ENCODE results near the gene SIMC1.

The SIMC1 gene

GRCh38 chr5:176342158-176342483 is 103.9 kb downstream of the SIMC1 start:
- no peak for DNase-seq (ENCODE audit: insufficient read length, low spot score)
- no peak for TF ChIP-seq POLR2A (IDR thresholded peaks at IDR 0.05; ENCODE audit: low read depth, low read length)
- FAIRE-seq, result no peak

GRCh38 chr5:176342766-176343458 is 104.7 kb downstream of the SIMC1 start:
- FAIRE-seq (no peak), DNase-seq (ENCODE audit: insufficient read length, low spot score) (no peak)
- TF ChIP-seq POLR2A (IDR thresholded peaks at IDR 0.05; ENCODE audit: low read depth, low read length), result no peak

- FAIRE-seq (no peak), DNase-seq (ENCODE audit: insufficient read length, low spot score) (no peak)
- TF ChIP-seq POLR2A (IDR thresholded peaks at IDR 0.05; ENCODE audit: low read depth, low read length), result no peak
Measured at GRCh38 chr5:176350416-176350815, 112.2 kb downstream of the SIMC1 start.

- DNase-seq (ENCODE audit: insufficient read length, low spot score) (no peak), FAIRE-seq (no peak)
- no peak for TF ChIP-seq POLR2A (IDR thresholded peaks at IDR 0.05; ENCODE audit: low read depth, low read length)
Measured at GRCh38 chr5:176352116-176352878, 114.1 kb downstream of the SIMC1 start.

- TF ChIP-seq POLR2A (IDR thresholded peaks at IDR 0.05; ENCODE audit: low read depth, low read length), result no peak
- FAIRE-seq (no peak), DNase-seq (ENCODE audit: insufficient read length, low spot score) (no peak)
Measured at GRCh38 chr5:176353533-176353932, 115.3 kb downstream of the SIMC1 start.

- DNase-seq (ENCODE audit: insufficient read length, low spot score), result no peak
- TF ChIP-seq POLR2A (IDR thresholded peaks at IDR 0.05; ENCODE audit: low read depth, low read length), result no peak
Measured at GRCh38 chr5:176355400-176356178, 117.4 kb downstream of the SIMC1 start.

GRCh38 chr5:176356179-176356566 is 117.9 kb downstream of the SIMC1 start:
- FAIRE-seq, result no peak

More at GRCh38 chr5:176355400-176356178, 117.4 kb downstream of the SIMC1 start:
- no peak for FAIRE-seq

GRCh38 chr5:176359658-176360057 is 121.4 kb downstream of the SIMC1 start:
- no peak for TF ChIP-seq POLR2A (IDR thresholded peaks at IDR 0.05; ENCODE audit: low read depth, low read length)
- DNase-seq (ENCODE audit: insufficient read length, low spot score) (no peak), FAIRE-seq (no peak)

More at GRCh38 chr5:176356179-176356566, 117.9 kb downstream of the SIMC1 start:
- no peak for TF ChIP-seq POLR2A (IDR thresholded peaks at IDR 0.05; ENCODE audit: low read depth, low read length)
- no peak for DNase-seq (ENCODE audit: insufficient read length, low spot score)

- no peak for TF ChIP-seq POLR2A (IDR thresholded peaks at IDR 0.05; ENCODE audit: low read depth, low read length)
- DNase-seq (ENCODE audit: insufficient read length, low spot score), result no peak
- no peak for FAIRE-seq
Measured at GRCh38 chr5:176360894-176361436, 122.7 kb downstream of the SIMC1 start.

- TF ChIP-seq POLR2A (IDR thresholded peaks at IDR 0.05; ENCODE audit: low read depth, low read length), result peak; percentile 93
- FAIRE-seq, result no peak
- DNase-seq (ENCODE audit: insufficient read length, low spot score), result peak; percentile 92
Measured at GRCh38 chr5:176361437-176362232, 123.4 kb downstream of the SIMC1 start, which contains the start of gene KIAA1191. Gene KIAA1191, minus strand, starts transcription at chr5:176361764. Its CDS starts 2,256 bp downstream, at chr5:176359508.

GRCh38 chr5:176362233-176362490 is 123.9 kb downstream of the SIMC1 start:
- DNase-seq (ENCODE audit: insufficient read length, low spot score) (no peak), FAIRE-seq (no peak)
- TF ChIP-seq POLR2A (IDR thresholded peaks at IDR 0.05; ENCODE audit: low read depth, low read length), result no peak

GRCh38 chr5:176364765-176365350 is 126.6 kb downstream of the SIMC1 start:
- DNase-seq (ENCODE audit: insufficient read length, low spot score), result no peak
- no peak for FAIRE-seq
- no peak for TF ChIP-seq POLR2A (IDR thresholded peaks at IDR 0.05; ENCODE audit: low read depth, low read length)

Measured in H54 (cell line).